ENCODE results near the gene ZNF3.

The ZNF3 gene

DNA sequence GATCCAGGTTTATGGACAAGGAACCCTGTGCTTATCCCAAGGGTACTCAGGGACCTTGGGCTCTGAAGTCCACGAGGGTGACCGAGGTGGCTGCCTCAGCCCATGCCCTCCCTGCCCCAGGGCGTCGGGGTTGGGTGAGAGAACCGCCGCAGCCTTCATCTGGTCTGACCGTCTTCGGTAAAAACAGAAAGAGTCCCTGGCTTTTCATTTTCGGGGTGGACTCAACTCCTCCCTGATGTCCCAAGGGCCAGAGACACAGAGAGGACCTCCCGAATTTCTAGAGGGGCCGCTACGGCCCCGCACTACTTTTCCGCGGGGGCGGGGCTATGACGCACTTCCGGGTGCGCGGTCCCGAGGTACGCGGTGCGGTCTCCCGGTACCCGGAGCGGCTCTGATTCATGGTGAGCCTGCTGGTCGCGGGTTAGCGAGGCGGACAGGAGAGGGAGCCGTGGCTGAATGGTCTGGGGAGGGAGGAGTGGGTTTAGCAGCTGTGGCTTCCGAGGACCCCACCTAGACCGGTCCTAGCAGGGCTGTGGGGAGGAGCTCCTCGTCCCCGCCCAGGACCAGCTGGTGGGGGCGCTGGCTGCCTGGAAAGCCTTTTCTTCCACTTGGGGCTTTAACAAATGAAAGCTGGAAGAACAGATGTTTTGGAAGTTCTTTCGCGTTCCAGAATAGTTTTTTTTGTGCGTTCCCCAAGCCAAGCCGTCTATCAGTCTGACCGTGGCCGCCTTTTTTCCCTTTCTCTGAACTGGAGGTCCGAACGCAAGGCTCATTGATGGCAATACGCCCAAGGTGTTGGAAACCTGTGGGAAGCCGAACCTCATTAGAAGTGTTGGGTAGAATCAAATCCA, 31.9 kb downstream of the ZNF3 start, which contains the start of gene ZSCAN21:
Gene ZSCAN21, plus strand, starts transcription at position 334 of the 851 bp plus-strand sequence. CDS start 7,233 bp downstream, outside the sequence.
- ChIA-PET POLR2A (interaction anchor here (0.7 to 1.3 kb wide), 8 partner anchors 12 to 130 kb away, joined by 3 to 5 read pairs (median 4); partner anchors contain the start of genes MCM7 and TRIM4), CTCF (interaction anchor here (0.6 to 1.4 kb wide), 4 partner anchors 33 to 70 kb away, joined by 3 to 4 read pairs (median 3); no protein-coding TSS in a partner anchor)
- peak within 1 kb of the TSS; percentile 93 for H3K4me3 ChIP-seq (ENCODE audit: low read depth, low read length)
- peaks cover 4% of the 10 kb centered on the region in 2 experiments for H3K36me3 ChIP-seq (ENCODE audit: control insufficient read depth in 2 of 2, insufficient read depth in 1 of 2, low read length in 2 of 2)
- peaks cover 3% of the 10 kb centered on the region; the same call in 1 of the 2 replicates for H3K4me1 ChIP-seq (ENCODE audit: control insufficient read depth, insufficient read depth, low read length)
- peak within 1 kb of the TSS; percentile 73 for H3K27ac ChIP-seq (ENCODE audit: extremely low read depth, low read depth, low read length)
- no peaks in the 10 kb centered on the region for H3K9me3 ChIP-seq (ENCODE audit: control insufficient read depth, insufficient read depth, low read depth, low read length)
- TF ChIP-seq, protein P1, sequence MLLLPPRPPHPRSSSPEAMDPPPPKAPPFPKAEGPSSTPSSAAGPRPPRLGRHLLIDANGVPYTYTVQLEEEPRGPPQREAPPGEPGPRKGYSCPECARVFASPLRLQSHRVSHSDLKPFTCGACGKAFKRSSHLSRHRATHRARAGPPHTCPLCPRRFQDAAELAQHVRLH (tag by site-specific recombination; IDR thresholded peaks at IDR 0.05): no peak; the same call in 1 of the 2 replicates
- TF ChIP-seq SCRT2 (tag by site-specific recombination; IDR thresholded peaks at IDR 0.05): 0 out of 2 replicates have a peak, but pooled peaks have one; percentile 17
- TF ChIP-seq SP2 (tag by site-specific recombination; IDR thresholded peaks at IDR 0.05): peak; percentile 88
- TF ChIP-seq, protein P2, sequence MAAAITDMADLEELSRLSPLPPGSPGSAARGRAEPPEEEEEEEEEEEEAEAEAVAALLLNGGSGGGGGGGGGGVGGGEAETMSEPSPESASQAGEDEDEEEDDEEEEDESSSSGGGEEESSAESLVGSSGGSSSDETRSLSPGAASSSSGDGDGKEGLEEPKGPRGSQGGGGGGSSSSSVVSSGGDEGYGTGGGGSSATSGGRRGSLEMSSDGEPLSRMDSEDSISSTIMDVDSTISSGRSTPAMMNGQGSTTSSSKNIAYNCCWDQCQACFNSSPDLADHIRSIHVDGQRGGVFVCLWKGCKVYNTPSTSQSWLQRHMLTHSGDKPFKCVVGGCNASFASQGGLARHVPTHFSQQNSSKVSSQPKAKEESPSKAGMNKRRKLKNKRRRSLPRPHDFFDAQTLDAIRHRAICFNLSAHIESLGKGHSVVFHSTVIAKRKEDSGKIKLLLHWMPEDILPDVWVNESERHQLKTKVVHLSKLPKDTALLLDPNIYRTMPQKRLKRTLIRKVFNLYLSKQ (tag by site-specific recombination; IDR thresholded peaks at IDR 0.05; ENCODE audit: borderline replicate concordance): no peak
- TF ChIP-seq, protein P3, sequence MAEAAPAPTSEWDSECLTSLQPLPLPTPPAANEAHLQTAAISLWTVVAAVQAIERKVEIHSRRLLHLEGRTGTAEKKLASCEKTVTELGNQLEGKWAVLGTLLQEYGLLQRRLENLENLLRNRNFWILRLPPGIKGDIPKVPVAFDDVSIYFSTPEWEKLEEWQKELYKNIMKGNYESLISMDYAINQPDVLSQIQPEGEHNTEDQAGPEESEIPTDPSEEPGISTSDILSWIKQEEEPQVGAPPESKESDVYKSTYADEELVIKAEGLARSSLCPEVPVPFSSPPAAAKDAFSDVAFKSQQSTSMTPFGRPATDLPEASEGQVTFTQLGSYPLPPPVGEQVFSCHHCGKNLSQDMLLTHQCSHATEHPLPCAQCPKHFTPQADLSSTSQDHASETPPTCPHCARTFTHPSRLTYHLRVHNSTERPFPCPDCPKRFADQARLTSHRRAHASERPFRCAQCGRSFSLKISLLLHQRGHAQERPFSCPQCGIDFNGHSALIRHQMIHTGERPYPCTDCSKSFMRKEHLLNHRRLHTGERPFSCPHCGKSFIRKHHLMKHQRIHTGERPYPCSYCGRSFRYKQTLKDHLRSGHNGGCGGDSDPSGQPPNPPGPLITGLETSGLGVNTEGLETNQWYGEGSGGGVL (tag by site-specific recombination; IDR thresholded peaks at IDR 0.05): no peak
- TF ChIP-seq ZNF239 (tag by site-specific recombination; IDR thresholded peaks at IDR 0.05): no peak
- no peak for TF ChIP-seq ZNF837 (tag by site-specific recombination; IDR thresholded peaks at IDR 0.05)
- TF ChIP-seq GLIS1 (tag by site-specific recombination; IDR thresholded peaks at IDR 0.05): peak; percentile 81
- peak; percentile 79 for TF ChIP-seq ZNF660 (tag by site-specific recombination; IDR thresholded peaks at IDR 0.05)
- peak; percentile 46; the same call in 1 of the 2 replicates for TF ChIP-seq ZSCAN30 (tag by site-specific recombination; IDR thresholded peaks at IDR 0.05)
- TF ChIP-seq ZNF623 (tag by site-specific recombination; IDR thresholded peaks at IDR 0.05): 0 out of 2 replicates have a peak, but pooled peaks have one; percentile 11
- TF ChIP-seq, protein P4, sequence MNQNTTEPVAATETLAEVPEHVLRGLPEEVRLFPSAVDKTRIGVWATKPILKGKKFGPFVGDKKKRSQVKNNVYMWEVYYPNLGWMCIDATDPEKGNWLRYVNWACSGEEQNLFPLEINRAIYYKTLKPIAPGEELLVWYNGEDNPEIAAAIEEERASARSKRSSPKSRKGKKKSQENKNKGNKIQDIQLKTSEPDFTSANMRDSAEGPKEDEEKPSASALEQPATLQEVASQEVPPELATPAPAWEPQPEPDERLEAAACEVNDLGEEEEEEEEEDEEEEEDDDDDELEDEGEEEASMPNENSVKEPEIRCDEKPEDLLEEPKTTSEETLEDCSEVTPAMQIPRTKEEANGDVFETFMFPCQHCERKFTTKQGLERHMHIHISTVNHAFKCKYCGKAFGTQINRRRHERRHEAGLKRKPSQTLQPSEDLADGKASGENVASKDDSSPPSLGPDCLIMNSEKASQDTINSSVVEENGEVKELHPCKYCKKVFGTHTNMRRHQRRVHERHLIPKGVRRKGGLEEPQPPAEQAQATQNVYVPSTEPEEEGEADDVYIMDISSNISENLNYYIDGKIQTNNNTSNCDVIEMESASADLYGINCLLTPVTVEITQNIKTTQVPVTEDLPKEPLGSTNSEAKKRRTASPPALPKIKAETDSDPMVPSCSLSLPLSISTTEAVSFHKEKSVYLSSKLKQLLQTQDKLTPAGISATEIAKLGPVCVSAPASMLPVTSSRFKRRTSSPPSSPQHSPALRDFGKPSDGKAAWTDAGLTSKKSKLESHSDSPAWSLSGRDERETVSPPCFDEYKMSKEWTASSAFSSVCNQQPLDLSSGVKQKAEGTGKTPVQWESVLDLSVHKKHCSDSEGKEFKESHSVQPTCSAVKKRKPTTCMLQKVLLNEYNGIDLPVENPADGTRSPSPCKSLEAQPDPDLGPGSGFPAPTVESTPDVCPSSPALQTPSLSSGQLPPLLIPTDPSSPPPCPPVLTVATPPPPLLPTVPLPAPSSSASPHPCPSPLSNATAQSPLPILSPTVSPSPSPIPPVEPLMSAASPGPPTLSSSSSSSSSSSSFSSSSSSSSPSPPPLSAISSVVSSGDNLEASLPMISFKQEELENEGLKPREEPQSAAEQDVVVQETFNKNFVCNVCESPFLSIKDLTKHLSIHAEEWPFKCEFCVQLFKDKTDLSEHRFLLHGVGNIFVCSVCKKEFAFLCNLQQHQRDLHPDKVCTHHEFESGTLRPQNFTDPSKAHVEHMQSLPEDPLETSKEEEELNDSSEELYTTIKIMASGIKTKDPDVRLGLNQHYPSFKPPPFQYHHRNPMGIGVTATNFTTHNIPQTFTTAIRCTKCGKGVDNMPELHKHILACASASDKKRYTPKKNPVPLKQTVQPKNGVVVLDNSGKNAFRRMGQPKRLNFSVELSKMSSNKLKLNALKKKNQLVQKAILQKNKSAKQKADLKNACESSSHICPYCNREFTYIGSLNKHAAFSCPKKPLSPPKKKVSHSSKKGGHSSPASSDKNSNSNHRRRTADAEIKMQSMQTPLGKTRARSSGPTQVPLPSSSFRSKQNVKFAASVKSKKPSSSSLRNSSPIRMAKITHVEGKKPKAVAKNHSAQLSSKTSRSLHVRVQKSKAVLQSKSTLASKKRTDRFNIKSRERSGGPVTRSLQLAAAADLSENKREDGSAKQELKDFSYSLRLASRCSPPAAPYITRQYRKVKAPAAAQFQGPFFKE (tag by site-specific recombination; IDR thresholded peaks at IDR 0.05; ENCODE audit: borderline replicate concordance): no peak
- 0 out of 2 replicates have a peak, but pooled peaks have one; percentile 13 for TF ChIP-seq ZBTB8A (tag by site-specific recombination; IDR thresholded peaks at IDR 0.05)
- 0 out of 2 replicates have a peak, but pooled peaks have one; percentile 62 for TF ChIP-seq ZNF324 (tag by site-specific recombination; IDR thresholded peaks at IDR 0.05)
- no peak for TF ChIP-seq ZNF473 (tag by site-specific recombination; IDR thresholded peaks at IDR 0.05)
- TF ChIP-seq ZNF777 (tag by site-specific recombination; IDR thresholded peaks at IDR 0.05; ENCODE audit: borderline replicate concordance): no peak
- TF ChIP-seq ZNF785 (tag by site-specific recombination; IDR thresholded peaks at IDR 0.05): no peak
- no peak for TF ChIP-seq ZNF768 (tag by site-specific recombination; IDR thresholded peaks at IDR 0.05)
- TF ChIP-seq ZNF24 (tag by site-specific recombination; IDR thresholded peaks at IDR 0.05): peak; percentile 70
- TF ChIP-seq, protein P5, sequence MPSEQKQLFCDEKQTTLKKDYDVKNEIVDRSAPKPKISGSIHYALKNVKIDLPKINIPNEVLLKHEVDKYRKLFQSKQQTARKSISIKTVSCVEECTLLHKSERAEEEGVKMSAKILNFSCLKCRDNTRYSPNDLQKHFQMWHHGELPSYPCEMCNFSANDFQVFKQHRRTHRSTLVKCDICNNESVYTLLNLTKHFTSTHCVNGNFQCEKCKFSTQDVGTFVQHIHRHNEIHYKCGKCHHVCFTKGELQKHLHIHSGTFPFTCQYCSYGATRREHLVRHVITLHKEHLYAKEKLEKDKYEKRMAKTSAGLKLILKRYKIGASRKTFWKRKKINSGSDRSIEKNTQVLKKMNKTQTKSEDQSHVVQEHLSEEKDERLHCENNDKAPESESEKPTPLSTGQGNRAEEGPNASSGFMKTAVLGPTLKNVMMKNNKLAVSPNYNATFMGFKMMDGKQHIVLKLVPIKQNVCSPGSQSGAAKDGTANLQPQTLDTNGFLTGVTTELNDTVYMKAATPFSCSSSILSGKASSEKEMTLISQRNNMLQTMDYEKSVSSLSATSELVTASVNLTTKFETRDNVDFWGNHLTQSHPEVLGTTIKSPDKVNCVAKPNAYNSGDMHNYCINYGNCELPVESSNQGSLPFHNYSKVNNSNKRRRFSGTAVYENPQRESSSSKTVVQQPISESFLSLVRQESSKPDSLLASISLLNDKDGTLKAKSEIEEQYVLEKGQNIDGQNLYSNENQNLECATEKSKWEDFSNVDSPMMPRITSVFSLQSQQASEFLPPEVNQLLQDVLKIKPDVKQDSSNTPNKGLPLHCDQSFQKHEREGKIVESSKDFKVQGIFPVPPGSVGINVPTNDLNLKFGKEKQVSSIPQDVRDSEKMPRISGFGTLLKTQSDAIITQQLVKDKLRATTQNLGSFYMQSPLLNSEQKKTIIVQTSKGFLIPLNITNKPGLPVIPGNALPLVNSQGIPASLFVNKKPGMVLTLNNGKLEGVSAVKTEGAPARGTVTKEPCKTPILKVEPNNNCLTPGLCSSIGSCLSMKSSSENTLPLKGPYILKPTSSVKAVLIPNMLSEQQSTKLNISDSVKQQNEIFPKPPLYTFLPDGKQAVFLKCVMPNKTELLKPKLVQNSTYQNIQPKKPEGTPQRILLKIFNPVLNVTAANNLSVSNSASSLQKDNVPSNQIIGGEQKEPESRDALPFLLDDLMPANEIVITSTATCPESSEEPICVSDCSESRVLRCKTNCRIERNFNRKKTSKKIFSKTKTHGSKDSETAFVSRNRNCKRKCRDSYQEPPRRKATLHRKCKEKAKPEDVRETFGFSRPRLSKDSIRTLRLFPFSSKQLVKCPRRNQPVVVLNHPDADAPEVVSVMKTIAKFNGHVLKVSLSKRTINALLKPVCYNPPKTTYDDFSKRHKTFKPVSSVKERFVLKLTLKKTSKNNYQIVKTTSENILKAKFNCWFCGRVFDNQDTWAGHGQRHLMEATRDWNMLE (tag by site-specific recombination; conservative IDR thresholded peaks at IDR 0.05; ENCODE audit: low read depth): peak; percentile 93
- TF ChIP-seq ZNF664 (tag by site-specific recombination; IDR thresholded peaks at IDR 0.05): no peak

All from HEK293 (cell line).